ENCODE results near the gene CPNE4. TPM values are rescaled to one million over a fixed set of nuclear protein-coding genes. Genes with fewer than 3 reads are reported as not detected.

The CPNE4 gene
- total and polyA plus RNA-seq, 4 donors, result 0.02 to 1.6 (median 0.29) TPM

- 48 to 73% methylated on average over 5 of the region's 5 CpGs for WGBS, 2 donors
These were observed 301.6 kb downstream of the CPNE4 start for GRCh38 chr3:131733086-131733841.

GRCh38 chr3:131731709-131732108 is 303.1 kb downstream of the CPNE4 start:
- TF ChIP-seq CTCF (IDR thresholded peaks at IDR 0.05; ENCODE audit: control extremely low read depth, extremely low read depth), result no peak
- Histone ChIP-seq H3K27me3 (ENCODE audit: control insufficient read depth in 3 of 3, insufficient read depth in 3 of 3, low read length in 2 of 3) (no peaks in the 10 kb centered on the region), H3K4me1 (ENCODE audit: control insufficient read depth in 5 of 5, insufficient read depth in 5 of 5, low read length in 5 of 5) (no peaks in the 10 kb centered on the region), H3K9ac (ENCODE audit: insufficient read depth in 1 of 2, low read length in 2 of 2) (no peak overlapping the region), H3K36me3 (ENCODE audit: control insufficient read depth in 4 of 4, insufficient read depth in 4 of 4, low read length in 4 of 4) (no peaks in the 10 kb centered on the region), H3K4me3 (no peak overlapping the region), H3K27ac (ENCODE audit: low read depth in 1 of 2, low read length in 1 of 2) (no peak overlapping the region), H3K9me3 (ENCODE audit: control insufficient read depth in 4 of 4, insufficient read depth in 3 of 4, low read length in 3 of 4) (no peaks in the 10 kb centered on the region)
- DNase-seq, result no peak
- ATAC-seq (ENCODE audit: insufficient read depth, low FRiP score), result no peak
- 91 to 98% methylated on average over 2 of the region's 2 CpGs for WGBS, 2 donors

More at GRCh38 chr3:131733086-131733841, 301.6 kb downstream of the CPNE4 start:
- no peaks in the 10 kb centered on the region for H3K36me3 ChIP-seq (ENCODE audit: control insufficient read depth in 4 of 4, insufficient read depth in 4 of 4, low read length in 4 of 4)
- TF ChIP-seq CTCF (IDR thresholded peaks at IDR 0.05; ENCODE audit: control extremely low read depth, extremely low read depth), result no peak
- no peak overlapping the region for H3K9ac ChIP-seq (ENCODE audit: insufficient read depth in 1 of 2, low read length in 2 of 2)
- DNase-seq (peak in 1 of 3 donors; percentile 9), ATAC-seq (ENCODE audit: insufficient read depth, low FRiP score) (peak; percentile 25)
- H3K27ac ChIP-seq (ENCODE audit: low read depth in 1 of 2, low read length in 1 of 2), result no peak overlapping the region
- H3K4me3 ChIP-seq, result no peak overlapping the region
- peaks cover 0 to 5% (median 0%) of the 10 kb centered on the region in 5 donors for H3K4me1 ChIP-seq (ENCODE audit: control insufficient read depth in 5 of 5, insufficient read depth in 5 of 5, low read length in 5 of 5)
- no peaks in the 10 kb centered on the region for H3K9me3 ChIP-seq (ENCODE audit: control insufficient read depth in 4 of 4, insufficient read depth in 3 of 4, low read length in 3 of 4)
- no peaks in the 10 kb centered on the region for H3K27me3 ChIP-seq (ENCODE audit: control insufficient read depth in 3 of 3, insufficient read depth in 3 of 3, low read length in 2 of 3)

GRCh38 chr3:131730581-131730980 is 304.2 kb downstream of the CPNE4 start:
- 87 to 95% methylated on average over 1 of the region's 1 CpG for WGBS, 2 donors
- H3K9me3 ChIP-seq (ENCODE audit: control insufficient read depth in 4 of 4, insufficient read depth in 3 of 4, low read length in 3 of 4), result no peaks in the 10 kb centered on the region
- DNase-seq, result no peak
- H3K4me3 ChIP-seq, result no peak overlapping the region
- no peak for ATAC-seq (ENCODE audit: insufficient read depth, low FRiP score)
- no peak overlapping the region for H3K9ac ChIP-seq (ENCODE audit: insufficient read depth in 1 of 2, low read length in 2 of 2)
- H3K36me3 ChIP-seq (ENCODE audit: control insufficient read depth in 4 of 4, insufficient read depth in 4 of 4, low read length in 4 of 4), result no peaks in the 10 kb centered on the region
- H3K27me3 ChIP-seq (ENCODE audit: control insufficient read depth in 3 of 3, insufficient read depth in 3 of 3, low read length in 2 of 3), result no peaks in the 10 kb centered on the region
- H3K4me1 ChIP-seq (ENCODE audit: control insufficient read depth in 5 of 5, insufficient read depth in 5 of 5, low read length in 5 of 5), result no peaks in the 10 kb centered on the region
- no peak for TF ChIP-seq CTCF (IDR thresholded peaks at IDR 0.05; ENCODE audit: control extremely low read depth, extremely low read depth)
- no peak overlapping the region for H3K27ac ChIP-seq (ENCODE audit: low read depth in 1 of 2, low read length in 1 of 2)

Measured in lung (tissue), 12 donors.